Measurements from ENCODE around the gene MYO5B. TPM values are rescaled to one million over a fixed set of nuclear protein-coding genes. Genes with fewer than 3 reads are reported as not detected.
A peak's percentile ranks its signal among the peaks of the same experiment; 100 is the strongest.

The MYO5B gene
- total RNA-seq, 4 donors from 2014 or later: 32.0 to 63.3 (median 46.8) TPM

DNA sequence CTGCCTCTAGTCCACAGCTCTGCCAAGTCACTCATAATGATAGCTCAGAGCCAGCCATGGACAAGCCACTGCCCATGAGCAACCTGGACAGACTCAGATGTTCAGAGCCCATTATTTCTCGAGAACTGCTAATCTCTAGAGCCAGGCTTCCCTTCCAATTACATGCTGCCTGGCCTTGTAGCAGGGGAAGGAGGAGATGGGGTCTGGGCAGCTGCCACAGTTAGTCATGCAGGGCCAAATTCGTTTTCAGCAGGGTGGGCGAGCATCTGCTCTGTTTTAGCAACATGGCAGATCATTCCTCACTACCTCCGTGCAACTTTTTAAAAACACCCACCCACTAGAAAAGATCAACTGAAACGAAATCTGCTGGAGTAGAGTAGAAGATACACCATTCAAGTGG lies 141.8 kb downstream of the MYO5B start:
- intact Hi-C loops (cut with DNase I): no loop called here
- Histone ChIP-seq H3K4me1 (no peaks in the 10 kb centered on the region), H3K9me3 (no peaks in the 10 kb centered on the region), H3K27ac (no peak overlapping the region), H3K36me3 (no peaks in the 10 kb centered on the region), H3K4me3 (no peak overlapping the region), H3K27me3 (no peaks in the 10 kb centered on the region)
- no peak for TF ChIP-seq CTCF (IDR thresholded peaks at IDR 0.05)
- TF ChIP-seq POLR2A (IDR thresholded peaks at IDR 0.05): no peak
- no peak for DNase-seq
- WGBS, 2 donors: 69 to 73% methylated on average over 5 of the region's 5 CpGs

DNA sequence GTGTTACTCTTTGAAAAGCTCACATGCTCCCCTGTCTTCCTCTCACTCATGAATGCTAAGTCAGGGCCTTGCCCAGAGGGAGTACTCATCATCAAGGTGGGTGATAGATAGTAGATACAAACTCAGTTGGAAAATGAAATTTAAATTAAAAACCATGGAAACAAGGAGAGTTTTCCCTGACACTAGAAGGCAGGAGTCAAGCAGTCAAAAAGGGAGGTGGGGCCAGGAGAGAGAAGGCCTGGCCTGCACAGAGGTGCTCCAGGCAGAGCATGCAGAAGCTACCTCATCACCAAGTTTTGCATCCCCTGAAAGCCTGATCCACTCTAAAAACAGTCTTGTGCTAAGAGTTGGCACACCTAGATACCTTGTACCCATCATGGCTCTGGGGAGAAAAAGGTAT lies 143.7 kb downstream of the MYO5B start:
- intact Hi-C loops (cut with DNase I): no loop called here
- H3K4me1 ChIP-seq: no peaks in the 10 kb centered on the region
- H3K4me3 ChIP-seq: no peak overlapping the region
- H3K27me3 ChIP-seq: no peaks in the 10 kb centered on the region
- no peaks in the 10 kb centered on the region for H3K36me3 ChIP-seq
- H3K9me3 ChIP-seq: no peaks in the 10 kb centered on the region
- H3K27ac ChIP-seq: no peak overlapping the region
- no peak for TF ChIP-seq POLR2A (IDR thresholded peaks at IDR 0.05)
- peak in 4 of 6 experiments; percentile 13 to 41 (median 21) for TF ChIP-seq CTCF (IDR thresholded peaks at IDR 0.05)
- no peak for DNase-seq

- Histone ChIP-seq H3K9me3 (no peaks in the 10 kb centered on the region), H3K27ac (no peak overlapping the region), H3K4me3 (no peak overlapping the region), H3K36me3 (no peaks in the 10 kb centered on the region), H3K4me1 (no peaks in the 10 kb centered on the region), H3K27me3 (peaks cover 0 to 4% (median 0%) of the 10 kb centered on the region in 4 donors)
- intact Hi-C loops (cut with DNase I): no loop called here
- WGBS, 2 donors: 68 to 69% methylated on average over 4 of the region's 4 CpGs
- no peak for DNase-seq
- TF ChIP-seq CTCF (IDR thresholded peaks at IDR 0.05) (no peak), POLR2A (IDR thresholded peaks at IDR 0.05) (no peak)
These were observed 149.8 kb downstream of the MYO5B start for GRCh38 chr18:50045126-50045525.

GRCh38 chr18:50044402-50044801 lies 150.5 kb downstream of the MYO5B start:
- DNase-seq: no peak
- Histone ChIP-seq H3K4me1 (no peaks in the 10 kb centered on the region), H3K4me3 (no peak overlapping the region), H3K27me3 (peaks cover 0 to 4% (median 0%) of the 10 kb centered on the region in 4 donors), H3K36me3 (no peaks in the 10 kb centered on the region), H3K27ac (no peak overlapping the region), H3K9me3 (no peaks in the 10 kb centered on the region)
- WGBS, 2 donors: 60 to 65% methylated on average over 3 of the region's 3 CpGs
- intact Hi-C loops (cut with DNase I): no loop called here
- TF ChIP-seq CTCF (IDR thresholded peaks at IDR 0.05): no peak
- no peak for TF ChIP-seq POLR2A (IDR thresholded peaks at IDR 0.05)

- H3K4me3 ChIP-seq: no peak overlapping the region
- no peak for DNase-seq
- H3K27ac ChIP-seq: no peak overlapping the region
- no peak for TF ChIP-seq POLR2A (IDR thresholded peaks at IDR 0.05)
- 63 to 76% methylated on average over 2 to 4 of the region's 5 CpGs for WGBS, 2 donors
- peaks cover 0 to 4% (median 0%) of the 10 kb centered on the region in 4 donors for H3K27me3 ChIP-seq
- intact Hi-C loops (cut with DNase I): no loop called here
- no peaks in the 10 kb centered on the region for H3K9me3 ChIP-seq
- H3K4me1 ChIP-seq: no peaks in the 10 kb centered on the region
- no peaks in the 10 kb centered on the region for H3K36me3 ChIP-seq
These were observed 152.3 kb downstream of the MYO5B start for GRCh38 chr18:50042611-50043010.

- 87 to 94% methylated on average over 5 of the region's 5 CpGs for WGBS, 2 donors
- Histone ChIP-seq H3K27ac (no peak overlapping the region), H3K36me3 (peaks cover 0 to 10% (median 0%) of the 10 kb centered on the region in 3 donors), H3K9me3 (no peaks in the 10 kb centered on the region), H3K27me3 (peaks cover 0 to 4% (median 0%) of the 10 kb centered on the region in 4 donors), H3K4me1 (no peaks in the 10 kb centered on the region), H3K4me3 (no peak overlapping the region)
- TF ChIP-seq CTCF (IDR thresholded peaks at IDR 0.05): no peak
- no peak for TF ChIP-seq POLR2A (IDR thresholded peaks at IDR 0.05)
- intact Hi-C loops (cut with DNase I): no loop called here
- no peak for DNase-seq
These were observed 155.2 kb downstream of the MYO5B start for GRCh38 chr18:50039746-50040145.

Data from esophagus squamous epithelium (tissue), 5 donors.